Stimulated activated CD8-positive, alpha-beta memory T cell treated with anti-CD3 and anti-CD28 coated beads, Interleukin-2, amount 100 ng/mL, for 1 hour (primary cell): ENCODE results near the gene CD69.
"Not testable (repeated sequence)": the region's sequence is repeated elsewhere in the genome, so short reads cannot be mapped to it uniquely, and the experiment has no call there.

ENCODE experiments used
- DNase-seq, 2 donors: peaks; one replicate each; pipeline ENCODE4 v3.0.0-alpha.2; 2020; ENCODE audit warnings: low read depth in 2 of 2

CD69 gene

DNA sequence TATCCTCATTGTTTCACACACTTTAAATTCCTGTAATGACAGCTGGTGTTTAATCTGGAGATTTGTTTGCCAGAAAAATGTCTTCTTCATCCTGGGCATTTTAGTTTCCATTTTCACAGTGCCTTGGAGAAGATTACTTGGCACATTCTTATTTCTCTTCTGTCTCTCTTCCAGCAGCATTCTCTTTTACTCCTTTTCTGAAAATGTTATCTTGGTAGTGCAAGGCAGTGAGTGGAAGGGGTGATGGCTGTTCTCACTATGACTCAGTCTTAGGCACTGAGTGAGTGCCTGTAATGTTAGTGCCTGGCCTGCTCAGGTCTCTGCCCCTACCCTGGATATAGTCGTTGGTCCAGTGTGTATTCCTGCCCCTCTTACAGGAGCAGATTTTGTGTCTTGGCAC lies 40.9 kb downstream of the CD69 start:
- DNase-seq = no peak

GRCh38 chr12:9718968-9719367 lies 41.7 kb downstream of the CD69 start:
- DNase-seq = no peak

DNA sequence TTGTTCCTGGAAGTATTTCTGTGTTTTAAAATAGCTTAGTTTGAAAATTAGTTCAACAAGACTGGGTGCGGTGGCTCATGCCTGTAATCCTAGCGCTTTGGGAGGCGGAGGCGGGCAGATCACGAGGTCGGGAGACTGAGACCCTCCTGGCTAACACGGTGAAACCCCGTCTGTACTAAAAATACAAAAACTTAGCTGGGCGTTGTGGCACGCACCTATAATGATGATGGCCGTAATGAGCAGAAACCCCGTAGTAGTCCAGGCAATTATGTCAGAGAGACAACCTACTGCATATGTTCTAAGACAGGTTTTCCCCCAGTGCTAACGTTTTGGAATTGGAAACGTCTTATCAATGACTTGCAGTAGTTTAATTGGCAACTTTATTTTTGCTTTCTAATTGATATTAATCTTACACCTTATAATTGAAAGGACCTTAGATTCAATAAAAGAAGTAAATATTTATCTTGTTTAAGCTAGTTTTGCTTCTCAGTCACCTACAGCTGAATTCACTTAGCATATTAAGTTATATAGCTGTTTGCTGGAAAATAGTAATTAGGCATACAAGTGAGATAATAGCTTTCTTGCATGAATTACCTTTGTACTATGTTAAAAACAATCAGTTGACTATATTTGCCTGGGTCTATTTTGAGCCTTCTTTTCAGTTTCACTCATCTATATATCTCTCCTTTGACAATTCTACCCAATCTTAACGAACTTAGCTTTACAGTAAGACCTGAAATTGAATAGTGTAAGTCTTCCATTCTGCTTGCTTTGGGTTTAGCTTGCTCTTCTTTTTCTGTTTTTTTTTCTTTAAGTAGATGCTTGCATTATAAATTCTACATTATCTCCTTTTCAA lies 43.4 kb downstream of the CD69 start:
- DNase-seq = no peak

GRCh38 chr12:9713032-9713558 lies 47.6 kb downstream of the CD69 start:
- not testable (repeated sequence) for DNase-seq

DNA sequence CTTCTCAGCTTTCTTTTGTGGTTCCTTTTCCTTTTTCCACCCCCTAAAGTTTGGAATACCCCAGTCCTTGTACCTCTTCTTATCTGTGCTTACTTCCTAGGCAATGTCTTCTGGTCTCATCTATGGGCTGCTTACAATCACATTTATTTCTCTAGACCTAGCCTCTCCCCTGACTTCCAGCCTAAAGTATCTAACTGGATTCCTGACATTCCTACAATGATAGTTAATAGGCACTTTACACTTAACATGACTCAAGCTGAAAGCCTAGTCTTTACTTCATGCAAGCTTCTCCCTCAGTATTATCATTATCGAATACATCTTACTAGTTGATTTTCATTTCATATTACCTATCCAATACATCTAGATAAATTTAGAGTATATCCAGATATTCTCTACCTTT lies 49.0 kb downstream of the CD69 start:
- DNase-seq = no peak

DNA sequence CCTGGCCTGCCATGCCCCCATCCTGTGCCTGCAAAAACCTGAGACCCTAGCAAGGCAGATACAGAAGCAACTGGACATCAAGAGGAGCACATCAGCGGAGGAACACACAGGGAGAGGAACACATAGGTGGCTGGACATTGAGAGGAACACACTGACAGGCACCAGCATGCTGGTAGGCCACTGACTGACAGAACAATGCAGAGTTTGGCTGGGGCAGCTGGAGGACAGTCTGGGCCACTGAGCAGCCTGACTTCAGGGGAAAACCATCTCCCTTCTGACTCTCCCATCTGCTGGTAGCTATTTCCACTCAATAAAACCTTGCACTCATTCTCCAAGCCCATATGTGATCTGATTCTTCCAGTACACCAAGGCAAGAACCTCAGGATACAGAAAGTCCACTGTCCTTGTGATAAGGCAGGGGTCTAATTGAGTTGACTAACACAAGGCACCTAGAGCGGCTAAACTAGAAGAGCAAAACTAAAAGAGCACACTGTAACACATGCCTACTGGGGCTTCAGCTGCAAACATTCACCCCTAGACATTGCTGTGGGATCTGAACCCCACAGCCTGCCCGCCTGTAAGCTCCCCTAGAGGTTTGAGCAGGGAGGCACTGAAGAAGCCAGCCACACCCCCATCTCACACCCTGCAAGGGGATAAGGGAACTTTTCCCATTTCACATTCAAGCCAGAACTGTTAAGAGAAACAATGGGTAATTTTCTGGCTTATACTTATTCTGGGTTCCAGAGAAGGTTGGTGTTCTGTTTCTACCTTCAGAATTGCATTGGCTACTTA lies 49.9 kb downstream of the CD69 start:
- no peak for DNase-seq

DNA sequence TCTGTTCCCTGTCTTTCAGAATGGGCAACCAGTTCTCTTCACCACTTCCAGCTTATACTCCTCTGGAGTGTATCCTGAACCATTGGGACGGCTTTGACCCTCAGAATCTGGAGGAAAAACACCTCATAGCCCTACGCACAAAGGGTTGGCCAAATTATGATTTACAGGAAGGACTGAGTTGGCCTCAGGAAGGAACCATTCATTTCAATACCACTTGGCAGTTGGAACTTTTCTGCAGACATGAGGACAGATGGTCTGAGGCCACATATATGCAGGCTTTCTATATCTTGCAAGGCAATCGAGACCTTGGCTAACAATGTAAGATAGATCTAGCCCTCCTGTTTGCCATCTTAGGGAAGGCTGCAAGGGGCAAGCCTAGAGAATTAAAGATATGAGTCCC lies 51.8 kb downstream of the CD69 start:
- no peak for DNase-seq

GRCh38 chr12:9707864-9708808 lies 52.6 kb downstream of the CD69 start:
- DNase-seq = peak; percentile 31 to 35

GRCh38 chr12:9707356-9707755 lies 53.3 kb downstream of the CD69 start:
- no peak for DNase-seq

DNA sequence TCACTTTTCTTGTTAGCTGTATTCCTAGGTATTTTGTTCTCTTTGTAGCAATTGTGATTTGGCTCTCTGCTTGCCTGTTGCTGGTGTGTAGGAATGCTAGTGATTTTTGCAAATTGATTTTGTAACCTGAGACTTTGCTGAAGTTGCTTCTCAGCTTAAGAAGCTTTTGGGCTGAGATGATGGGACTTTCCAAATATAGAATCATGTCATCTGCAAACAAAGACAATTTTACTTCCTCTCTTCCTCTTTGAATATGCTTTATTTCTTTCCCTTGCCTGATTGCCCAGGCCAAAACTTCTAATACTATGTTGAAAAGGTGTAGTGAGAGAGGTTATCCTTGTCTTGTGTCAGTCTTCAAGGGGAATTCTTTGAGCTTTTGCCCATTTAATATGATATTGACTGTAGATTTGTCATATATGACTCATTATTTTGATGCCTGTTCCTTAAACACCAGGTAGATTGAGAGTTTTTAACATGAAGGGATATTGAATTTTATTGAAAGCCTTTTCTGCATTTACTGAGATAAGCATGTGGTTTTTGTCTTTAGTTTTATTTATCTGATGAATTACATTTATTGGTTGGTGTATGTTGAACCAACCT lies 54.5 kb downstream of the CD69 start:
- DNase-seq = no peak

- not testable (repeated sequence) for DNase-seq
These were observed 56.1 kb downstream of the CD69 start for GRCh38 chr12:9704561-9704960.
